SH-SY5Y (cell line): ENCODE measurements around the gene RABGAP1L.

Experiments used
- GATA2 ChIP-seq: IDR thresholded peaks from 2 replicates; pipeline ENCODE4 v1.6.1; 2011; ENCODE audit warnings: mild to moderate bottlenecking, low read depth, low read length
- GATA3 ChIP-seq: IDR thresholded peaks from 2 replicates; pipeline ENCODE4 v1.6.1; 2011; ENCODE audit warnings: low read depth, mild to moderate bottlenecking, low read length, moderate library complexity

The RABGAP1L gene

DNA sequence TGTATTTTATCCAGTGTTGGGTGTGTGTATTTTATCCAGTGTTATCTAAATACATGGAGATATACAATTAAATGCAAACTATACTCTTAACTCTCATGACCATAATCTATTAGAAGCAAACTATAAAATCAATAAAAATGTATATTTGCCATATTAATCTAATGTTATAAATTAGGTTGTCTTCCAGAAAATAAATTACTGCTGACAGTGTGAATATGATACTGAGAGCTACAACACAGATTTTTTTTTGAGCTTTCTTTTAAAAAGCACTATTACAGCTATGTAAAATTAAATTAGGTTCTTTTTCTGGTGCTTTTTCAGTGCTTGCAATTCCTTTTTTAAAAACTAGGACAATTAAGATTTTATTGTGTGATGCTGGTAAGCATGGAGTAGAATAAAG is 269.4 kb downstream of the RABGAP1L start:
- TF ChIP-seq GATA2: no peak
- TF ChIP-seq GATA3: no peak

DNA sequence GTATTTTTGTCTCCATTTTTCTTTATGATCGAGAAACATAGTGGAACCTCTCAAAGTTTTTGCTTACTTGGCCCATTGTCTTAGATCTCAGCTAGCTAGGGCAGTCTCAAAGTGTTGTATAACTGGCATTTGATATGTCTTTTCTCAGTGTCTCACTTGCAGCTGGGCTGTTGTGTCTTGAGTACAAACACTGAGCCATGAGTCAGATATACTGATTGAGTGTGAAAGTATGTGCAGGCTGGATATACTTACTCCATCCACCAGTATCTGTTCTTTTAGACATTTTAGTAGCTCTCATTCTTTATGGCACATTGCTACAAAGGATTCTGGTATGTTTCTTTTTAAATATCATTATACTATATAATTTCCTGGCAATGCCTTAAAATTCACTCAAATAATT is 274.1 kb downstream of the RABGAP1L start:
- TF ChIP-seq GATA2 (no peak), GATA3 (no peak)

DNA sequence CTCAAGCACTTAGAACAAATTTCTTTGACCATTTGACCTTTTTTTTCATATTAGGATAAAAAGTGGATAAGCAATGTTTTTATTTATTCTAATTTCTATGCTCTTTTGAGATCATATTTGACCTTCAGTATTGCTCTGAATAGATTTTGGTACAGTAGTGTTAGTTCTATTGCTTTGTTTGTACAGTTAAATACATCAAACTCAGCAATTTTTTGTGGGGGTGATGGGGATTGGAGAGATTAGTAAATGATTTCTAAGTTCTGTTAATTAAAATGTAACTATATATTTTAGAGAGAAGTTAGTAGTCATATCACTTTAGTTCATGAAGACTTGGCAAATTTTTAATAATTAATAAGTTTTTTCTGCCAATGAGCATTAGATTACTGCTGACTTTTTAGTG is 286.0 kb downstream of the RABGAP1L start:
- TF ChIP-seq GATA3 (no peak), GATA2 (no peak)

DNA sequence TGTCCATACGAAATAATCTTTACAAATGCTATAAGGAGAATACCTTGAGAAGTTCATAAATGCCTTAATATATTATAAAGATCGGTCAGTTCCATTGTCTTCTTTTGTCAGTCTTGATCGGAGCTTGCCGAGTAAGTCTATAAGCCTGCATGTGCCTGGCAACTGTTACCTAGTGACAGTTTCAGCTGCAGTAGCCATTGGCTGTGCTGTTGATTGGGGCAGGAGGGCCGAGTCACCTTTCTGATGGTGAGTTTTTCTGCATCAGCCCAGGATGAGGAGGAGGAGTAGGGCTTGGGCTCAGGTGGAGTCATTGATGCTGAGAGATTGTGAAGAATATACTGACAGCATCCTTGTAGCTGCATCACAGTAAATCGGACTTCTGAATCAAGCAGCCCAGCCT is 286.5 kb downstream of the RABGAP1L start:
- TF ChIP-seq GATA2: no peak
- no peak for TF ChIP-seq GATA3

- TF ChIP-seq GATA2 (no peak), GATA3 (no peak)
These were observed 288.7 kb downstream of the RABGAP1L start, which contains the start of gene GPR52 for GRCh38 chr1:174447866-174448530. GPR52 (plus strand) TSS chr1:174447964; CDS start chr1:174448112, 148 bp downstream.

GRCh38 chr1:174448531-174448883 is 289.2 kb downstream of the RABGAP1L start:
- TF ChIP-seq GATA3 (no peak), GATA2 (no peak)

DNA sequence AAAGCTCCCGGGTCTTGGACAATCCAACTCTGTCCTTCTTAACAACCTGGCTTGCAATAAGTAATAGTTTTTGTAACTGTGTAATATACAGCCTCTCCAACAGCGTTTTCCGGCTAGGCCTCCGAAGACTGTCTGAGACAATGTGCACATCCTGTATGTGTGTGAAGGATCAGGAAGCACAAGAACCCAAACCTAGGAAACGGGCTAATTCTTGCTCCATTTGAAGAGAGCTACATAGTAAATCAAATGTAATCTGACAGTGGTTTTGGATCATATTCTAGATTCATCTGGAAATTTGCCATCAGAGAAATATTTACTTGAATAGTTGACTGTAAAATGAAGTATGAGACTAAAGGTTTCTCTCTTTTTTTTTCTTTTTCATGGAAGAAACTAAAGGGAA is 289.7 kb downstream of the RABGAP1L start:
- TF ChIP-seq GATA2 (no peak), GATA3 (no peak)

GRCh38 chr1:174451408-174451807 is 292.1 kb downstream of the RABGAP1L start:
- TF ChIP-seq GATA3 (no peak), GATA2 (no peak)

DNA sequence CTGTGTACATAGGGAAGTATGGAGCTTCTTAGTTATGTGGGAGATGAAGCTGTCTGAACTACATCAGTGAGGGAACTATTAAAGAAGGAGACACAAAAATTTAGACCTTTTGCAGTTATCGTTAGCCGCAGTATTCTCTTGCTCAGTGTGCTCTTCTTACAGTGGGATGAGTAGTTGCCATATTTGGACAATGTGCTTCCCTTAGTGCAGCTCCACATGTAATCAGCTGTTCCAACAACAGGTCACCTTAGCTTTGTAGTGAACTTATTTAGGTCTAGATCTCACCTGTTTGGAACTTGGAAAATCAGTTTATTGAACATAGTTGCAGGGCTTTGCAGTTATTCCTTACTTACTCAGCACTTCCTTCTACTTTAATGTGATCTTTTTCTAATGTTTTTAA is 306.5 kb downstream of the RABGAP1L start:
- TF ChIP-seq GATA3 (no peak), GATA2 (no peak)

GRCh38 chr1:174466607-174467006 is 307.3 kb downstream of the RABGAP1L start:
- TF ChIP-seq GATA3 (no peak), GATA2 (no peak)

DNA sequence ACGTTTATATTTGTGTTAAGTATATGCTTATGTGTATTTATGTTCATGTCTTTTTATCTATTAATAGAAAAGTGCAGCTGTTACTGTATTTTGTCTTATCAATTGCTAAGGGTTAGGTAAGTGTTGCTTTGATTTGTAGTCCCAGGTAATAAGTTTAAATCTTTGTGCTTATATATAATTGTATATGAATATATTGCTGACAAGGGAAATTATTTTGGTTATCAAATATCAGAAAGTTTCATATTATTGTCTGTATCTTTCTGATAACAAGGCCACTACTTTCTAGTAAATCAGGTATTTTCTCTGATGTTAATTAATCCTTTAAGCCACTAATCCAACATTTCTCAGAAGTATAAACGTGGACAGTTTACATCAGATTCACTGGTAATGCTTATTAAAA is 309.7 kb downstream of the RABGAP1L start:
- TF ChIP-seq GATA3 (no peak), GATA2 (no peak)

GRCh38 chr1:174469687-174470086 is 310.4 kb downstream of the RABGAP1L start:
- TF ChIP-seq GATA3: no peak
- no peak for TF ChIP-seq GATA2

- TF ChIP-seq GATA3: no peak
- TF ChIP-seq GATA2: no peak
These were observed 320.0 kb downstream of the RABGAP1L start for GRCh38 chr1:174479281-174479680.

GRCh38 chr1:174480324-174480723 is 321.0 kb downstream of the RABGAP1L start:
- no peak for TF ChIP-seq GATA3
- TF ChIP-seq GATA2: no peak

DNA sequence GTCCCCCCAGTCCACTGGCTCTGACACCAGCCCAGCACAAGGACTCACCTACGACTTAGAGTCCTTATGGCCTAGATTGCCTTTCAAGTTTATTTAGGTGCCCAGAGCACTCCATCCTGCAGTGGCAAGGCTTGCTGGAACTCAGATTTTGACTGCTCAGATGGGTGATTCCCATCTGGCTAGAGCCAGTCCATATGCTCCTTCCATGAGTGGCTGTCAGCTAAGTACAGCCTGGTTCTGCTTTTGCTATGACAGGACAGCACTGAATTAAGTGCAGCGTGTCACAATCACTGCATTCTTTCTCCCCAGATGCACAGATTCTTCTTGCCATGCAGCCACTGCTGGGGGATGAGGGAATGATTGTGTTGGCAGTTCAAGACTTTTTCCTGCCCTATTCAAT is 332.3 kb downstream of the RABGAP1L start:
- TF ChIP-seq GATA3: no peak
- TF ChIP-seq GATA2: no peak

DNA sequence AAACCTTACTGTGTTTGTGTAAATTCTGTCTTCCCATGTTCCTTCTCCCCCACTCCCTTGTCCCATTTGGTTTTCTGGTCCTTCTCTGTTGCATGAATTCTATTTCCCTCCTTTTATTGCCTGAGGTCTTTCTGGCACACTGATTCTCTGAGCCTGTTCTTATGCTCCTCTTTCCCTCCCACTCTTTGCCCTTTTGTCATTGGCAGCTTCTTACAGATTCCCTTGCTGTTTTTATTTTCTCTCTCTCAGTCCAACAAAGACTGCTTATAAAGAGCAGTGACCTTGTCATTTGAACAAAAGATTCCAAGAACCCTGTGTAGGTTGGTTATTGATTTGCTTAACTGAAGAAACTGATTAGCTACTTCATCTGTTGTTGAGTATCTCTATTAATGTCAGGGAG is 338.2 kb downstream of the RABGAP1L start:
- no peak for TF ChIP-seq GATA2
